Neural cell (in vitro differentiated cells): ENCODE data around the gene EGLN2. TPM values are rescaled to one million over a fixed set of nuclear protein-coding genes. Genes with fewer than 3 reads are reported as not detected.

Experiments
- H2AFZ ChIP-seq: fragments of 200-600, 300-800 bp; sonication (generic), shearing (Covaris generic); 2 replicates; pipeline ENCODE4 v1.6.0; 2014; ENCODE audit warnings: low read depth, mild to moderate bottlenecking, antibody characterized with exemption, low read length, moderate library complexity
- H3F3A ChIP-seq: fragments of 200-600 bp; shearing (Covaris generic); 2 replicates; pipeline ENCODE4 v1.6.1; 2016; ENCODE audit warnings: mild to moderate bottlenecking, moderate library complexity, mixed read lengths, antibody characterized with exemption, low read length; ENCODE audit not compliant: insufficient read depth, poor library complexity, severe bottlenecking
- H3K27ac ChIP-seq: fragments of 200-600, 300-800 bp; sonication (generic), shearing (Covaris generic); 2 replicates; pipeline ENCODE4 v1.5.1; 2014; ENCODE audit warnings: mild to moderate bottlenecking, low read length, moderate library complexity
- H3K27me3 ChIP-seq: fragments of 300-800, 200-600 bp; sonication (generic), shearing (Covaris generic); 2 replicates; pipeline ENCODE4 v1.6.0; 2014; ENCODE audit warnings: mild to moderate bottlenecking, low read depth, low read length, moderate library complexity; ENCODE audit not compliant: insufficient read depth
- H3K36me3 ChIP-seq: fragments of 300-800, 200-600 bp; sonication (generic), shearing (Covaris generic); 2 replicates; pipeline ENCODE4 v1.5.1; 2014; ENCODE audit warnings: mild to moderate bottlenecking, antibody characterized with exemption, low read length, moderate library complexity; ENCODE audit not compliant: insufficient read depth
- H3K4me2 ChIP-seq: fragments of 300-800, 200-600 bp; sonication (generic), shearing (Covaris generic); 2 replicates; pipeline ENCODE4 v1.6.0; 2014; ENCODE audit warnings: mild to moderate bottlenecking, low read length
- H3K4me3 ChIP-seq: fragments of 300-800, 200-600 bp; sonication (generic), shearing (Covaris generic); 2 replicates; pipeline ENCODE4 v1.5.1; 2014; ENCODE audit warnings: mild to moderate bottlenecking, low read length, moderate library complexity
- H3K79me2 ChIP-seq: fragments of 200-600 bp; shearing (Covaris generic); replicated peaks from 2 replicates; pipeline ENCODE4 v1.6.0; 2014; ENCODE audit warnings: mild to moderate bottlenecking, low read length, moderate library complexity; ENCODE audit not compliant: insufficient read depth
- H3K9ac ChIP-seq: fragments of 300-800, 200-600 bp; sonication (generic), shearing (Covaris generic); 2 replicates; pipeline ENCODE4 v1.6.1; 2016; ENCODE audit warnings: mild to moderate bottlenecking, low read length, mixed read lengths
- H3K9me2 ChIP-seq: fragments of 200-600 bp; shearing (Covaris generic); 2 replicates; pipeline ENCODE4 v1.6.1; 2016; ENCODE audit warnings: mild to moderate bottlenecking, low read length, mixed read lengths; ENCODE audit not compliant: insufficient read depth
- H3K9me3 ChIP-seq: fragments of 200-600, 300-800 bp; sonication (generic), shearing (Covaris generic); 2 replicates; pipeline ENCODE4 v1.6.1; 2016; ENCODE audit warnings: mild to moderate bottlenecking, mixed run types, low read length, moderate library complexity, mixed read lengths
- H4K20me1 ChIP-seq: fragments of 200-600 bp; shearing (Covaris generic); 2 replicates; pipeline ENCODE4 v1.6.1; 2016; ENCODE audit warnings: mild to moderate bottlenecking, mixed run types; ENCODE audit not compliant: insufficient read depth
- CTCF ChIP-seq: fragments of 450-650 bp; IDR thresholded peaks from 2 replicates; pipeline ENCODE4 v1.5.1; 2014; ENCODE audit warnings: antibody characterized with exemption, mild to moderate bottlenecking, moderate library complexity; ENCODE audit not compliant: poor library complexity, severe bottlenecking
- EP300 ChIP-seq: fragments of 450-650 bp; conservative IDR thresholded peaks from 2 replicates; pipeline ENCODE4 v1.6.1; 2014; ENCODE audit warnings: antibody characterized with exemption, mild to moderate bottlenecking, moderate library complexity; ENCODE audit not compliant: poor library complexity, severe bottlenecking
- EZH2 ChIP-seq: fragments of 200-600, 300-800 bp; shearing (Covaris generic), sonication (generic); IDR thresholded peaks from 2 replicates; pipeline ENCODE4 v1.6.1; 2014; ENCODE audit warnings: antibody characterized with exemption, low read length, borderline replicate concordance, mild to moderate bottlenecking; ENCODE audit not compliant: insufficient read depth, poor library complexity, severe bottlenecking
- MXI1 ChIP-seq: fragments of 450-650 bp; conservative IDR thresholded peaks from 2 replicates; pipeline ENCODE4 v1.6.1; 2014; ENCODE audit warnings: antibody characterized with exemption, mild to moderate bottlenecking; ENCODE audit not compliant: poor library complexity, severe bottlenecking
- POLR2AphosphoS5 ChIP-seq: IDR thresholded peaks from 2 replicates; pipeline ENCODE4 v1.6.1; 2012
- RAD21 ChIP-seq: fragments of 450-650 bp; conservative IDR thresholded peaks from 2 replicates; pipeline ENCODE4 v1.6.1; 2014; ENCODE audit warnings: antibody characterized with exemption, mild to moderate bottlenecking, moderate library complexity
- REST ChIP-seq: IDR thresholded peaks from 2 replicates; pipeline ENCODE4 v1.6.1; 2012; ENCODE audit warnings: borderline replicate concordance
- SMC3 ChIP-seq: fragments of 450-650 bp; conservative IDR thresholded peaks from 2 replicates; pipeline ENCODE4 v1.6.1; 2014; ENCODE audit warnings: antibody characterized with exemption, mild to moderate bottlenecking, moderate library complexity; ENCODE audit not compliant: poor library complexity
- TAF1 ChIP-seq: IDR thresholded peaks from 2 replicates; pipeline ENCODE4 v1.6.1; 2012; ENCODE audit warnings: low read depth
- polyA plus RNA-seq: library from polyadenylated mRNA; depleted of rRNA; stranded (reverse); fragments of >200 nt; gene quantifications from 2 replicates; pipeline ENCODE4 v1.2.3, GENCODE V29; 2014

Gene EGLN2
- polyA plus RNA-seq, 1 donor from 2014 or later: 112 TPM

- Histone ChIP-seq H3K79me2 (no peaks in the 10 kb centered on the region), H3K27ac (no peak overlapping the region), H3K9me3 (no peaks in the 10 kb centered on the region), H2AFZ (no peak overlapping the region), H3K9me2 (no peaks in the 10 kb centered on the region), H3K4me2 (no peak overlapping the region), H3K4me3 (no peak overlapping the region), H4K20me1 (no peaks in the 10 kb centered on the region), H3K9ac (no peak overlapping the region), H3F3A (peaks cover 4% of the 10 kb centered on the region), H3K27me3 (no peaks in the 10 kb centered on the region), H3K36me3 (no peaks in the 10 kb centered on the region)
- TF ChIP-seq POLR2AphosphoS5 (no peak), EZH2 (no peak), CTCF (no peak), EP300 (no peak), TAF1 (no peak), MXI1 (no peak), SMC3 (no peak), REST (no peak), RAD21 (no peak)
Observed at GRCh38 chr19:40780582-40780981, 18.4 kb upstream of the EGLN2 start.

- Histone ChIP-seq H3K9me2 (no peaks in the 10 kb centered on the region), H3K4me3 (no peak overlapping the region)
- no peak for TF ChIP-seq TAF1
- no peak for TF ChIP-seq POLR2AphosphoS5
Observed at GRCh38 chr19:40781140-40781539, 17.9 kb upstream of the EGLN2 start.

GRCh38 chr19:40783711-40784110 lies 15.3 kb upstream of the EGLN2 start:
- Histone ChIP-seq H2AFZ (no peak overlapping the region), H3K9ac (no peak overlapping the region), H3F3A (no peaks in the 10 kb centered on the region), H3K27me3 (no peaks in the 10 kb centered on the region), H3K9me3 (no peaks in the 10 kb centered on the region), H3K79me2 (no peaks in the 10 kb centered on the region), H4K20me1 (no peaks in the 10 kb centered on the region), H3K36me3 (no peaks in the 10 kb centered on the region), H3K4me2 (no peak overlapping the region), H3K4me3 (no peak overlapping the region), H3K27ac (no peak overlapping the region), H3K9me2 (no peaks in the 10 kb centered on the region)
- TF ChIP-seq POLR2AphosphoS5: no peak
- TF ChIP-seq EP300: no peak
- no peak for TF ChIP-seq MXI1
- TF ChIP-seq RAD21: no peak
- no peak for TF ChIP-seq SMC3
- TF ChIP-seq REST: no peak
- no peak for TF ChIP-seq TAF1
- TF ChIP-seq CTCF: no peak
- TF ChIP-seq EZH2: no peak

More at GRCh38 chr19:40781140-40781539, 17.9 kb upstream of the EGLN2 start:
- Histone ChIP-seq H4K20me1 (no peaks in the 10 kb centered on the region), H3K9ac (no peak overlapping the region), H3K9me3 (no peaks in the 10 kb centered on the region), H3F3A (peaks cover 4% of the 10 kb centered on the region), H3K36me3 (no peaks in the 10 kb centered on the region), H3K4me2 (no peak overlapping the region), H2AFZ (no peak overlapping the region), H3K79me2 (no peaks in the 10 kb centered on the region), H3K27me3 (no peaks in the 10 kb centered on the region), H3K27ac (no peak overlapping the region)
